Measurements from ENCODE around the gene PM20D2. TPM values are rescaled to one million over a fixed set of nuclear protein-coding genes. Genes with fewer than 3 reads are reported as not detected.

Gene PM20D2
- total RNA-seq, 2 experiments from 2014 or later: 18.9 to 20.6 TPM

DNA sequence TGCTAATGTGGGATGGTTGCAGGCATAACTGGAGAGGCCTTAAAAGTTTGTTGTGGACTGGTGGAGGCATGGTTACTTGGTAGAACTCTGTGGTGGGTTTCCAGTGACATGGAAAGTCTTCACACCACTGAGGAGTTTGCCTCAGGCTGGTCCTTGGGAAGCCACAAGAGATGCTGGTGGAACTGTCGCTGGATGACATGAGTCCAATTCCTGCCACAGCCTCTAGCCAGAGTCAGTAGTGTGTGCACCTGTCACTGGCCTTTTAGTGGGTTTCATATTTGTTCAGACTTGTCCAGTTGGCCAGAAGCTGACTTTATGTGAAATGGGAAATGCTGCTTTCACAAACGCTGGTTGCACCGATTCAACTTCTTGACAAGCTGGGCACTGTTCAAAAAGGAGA is 14.3 kb upstream of the PM20D2 start:
- Mint-ChIP-seq H3K4me1 (no peaks in the 10 kb centered on the region), H3K4me3 (no peak overlapping the region), H3K9me3 (peaks cover 2% of the 10 kb centered on the region), H3K27ac (no peak overlapping the region), H3K36me3 (no peaks in the 10 kb centered on the region), H3K27me3 (peaks cover 2% of the 10 kb centered on the region)
- POLR2A ChIA-PET: no interaction called here
- DNase-seq (no peak), ATAC-seq (ENCODE audit: low read depth) (no peak)

DNA sequence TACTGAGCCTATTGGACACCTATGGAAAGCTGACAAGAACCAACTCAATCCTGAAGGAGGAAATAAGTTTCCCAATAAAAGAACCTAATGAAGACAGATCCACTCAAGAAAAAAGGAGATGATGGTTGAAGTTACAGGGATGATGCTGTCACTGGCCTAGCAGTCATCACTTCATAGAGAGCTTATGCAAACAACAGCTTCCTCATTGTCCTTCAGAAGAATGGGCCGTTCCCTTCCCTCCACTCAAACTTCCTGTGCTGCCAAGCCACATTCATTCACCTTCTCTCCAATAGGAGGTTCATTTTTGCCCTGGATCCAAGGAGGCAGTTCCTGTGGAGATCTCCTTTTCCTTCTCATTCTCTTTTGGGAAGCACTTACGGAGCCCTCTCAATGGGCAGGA is 13.8 kb upstream of the PM20D2 start:
- Mint-ChIP-seq H3K36me3 (no peaks in the 10 kb centered on the region), H3K9me3 (peaks cover 2% of the 10 kb centered on the region), H3K4me1 (no peaks in the 10 kb centered on the region), H3K4me3 (no peak overlapping the region), H3K27ac (no peak overlapping the region), H3K27me3 (peaks cover 2% of the 10 kb centered on the region)
- POLR2A ChIA-PET: no interaction called here
- ATAC-seq (ENCODE audit: low read depth): no peak
- no peak for DNase-seq

DNA sequence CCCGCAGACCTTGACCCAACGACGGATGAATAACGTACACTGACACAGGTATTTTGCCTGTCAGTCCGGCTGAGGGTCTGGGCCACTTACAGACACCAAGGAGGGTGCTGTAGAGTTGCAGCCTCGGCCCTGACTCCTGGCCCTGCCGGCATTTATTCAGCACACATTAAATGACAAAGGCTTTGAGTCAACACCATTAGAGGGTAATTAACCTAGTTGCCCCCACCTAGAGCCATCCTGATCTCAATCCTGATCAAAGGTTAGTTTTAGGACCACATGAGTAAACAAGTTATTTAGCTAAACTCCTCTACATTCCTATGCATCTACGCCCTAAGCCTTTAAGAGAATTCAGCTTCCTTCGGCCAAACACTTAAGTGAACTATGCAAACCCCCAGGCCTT is 11.9 kb upstream of the PM20D2 start:
- H3K9me3 Mint-ChIP-seq: no peaks in the 10 kb centered on the region
- H3K36me3 Mint-ChIP-seq: no peaks in the 10 kb centered on the region
- POLR2A ChIA-PET: no interaction called here
- no peaks in the 10 kb centered on the region for H3K4me1 Mint-ChIP-seq
- H3K4me3 Mint-ChIP-seq: no peak overlapping the region
- H3K27me3 Mint-ChIP-seq: peaks cover 2% of the 10 kb centered on the region
- no peak overlapping the region for H3K27ac Mint-ChIP-seq
- no peak for DNase-seq
- ATAC-seq (ENCODE audit: low read depth): no peak

DNA sequence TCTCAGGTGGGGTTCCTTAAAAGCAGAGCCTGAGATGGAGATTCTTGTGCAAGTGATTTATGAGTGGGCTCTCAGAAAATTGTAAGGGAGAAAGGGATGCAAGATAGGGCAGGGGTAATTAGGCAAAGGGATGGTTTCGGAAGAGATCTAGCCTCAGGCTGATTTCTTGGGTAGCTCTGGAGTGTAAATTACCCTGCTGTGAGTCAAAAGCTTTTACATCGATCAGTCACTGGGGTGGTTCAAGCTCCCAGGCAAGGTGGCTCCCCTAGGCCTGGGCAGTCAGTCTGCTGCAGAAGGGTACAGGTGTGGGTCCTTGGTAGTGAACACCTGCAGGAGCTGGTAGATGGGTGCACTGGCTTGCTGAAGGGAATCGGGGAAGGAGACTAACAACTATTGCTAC is 11.1 kb upstream of the PM20D2 start:
- POLR2A ChIA-PET: no interaction called here
- DNase-seq: no peak
- peaks cover 2% of the 10 kb centered on the region for H3K27me3 Mint-ChIP-seq
- no peaks in the 10 kb centered on the region for H3K36me3 Mint-ChIP-seq
- no peak for ATAC-seq (ENCODE audit: low read depth)
- no peak overlapping the region for H3K27ac Mint-ChIP-seq
- no peak overlapping the region for H3K4me3 Mint-ChIP-seq
- no peaks in the 10 kb centered on the region for H3K9me3 Mint-ChIP-seq
- no peaks in the 10 kb centered on the region for H3K4me1 Mint-ChIP-seq

DNA sequence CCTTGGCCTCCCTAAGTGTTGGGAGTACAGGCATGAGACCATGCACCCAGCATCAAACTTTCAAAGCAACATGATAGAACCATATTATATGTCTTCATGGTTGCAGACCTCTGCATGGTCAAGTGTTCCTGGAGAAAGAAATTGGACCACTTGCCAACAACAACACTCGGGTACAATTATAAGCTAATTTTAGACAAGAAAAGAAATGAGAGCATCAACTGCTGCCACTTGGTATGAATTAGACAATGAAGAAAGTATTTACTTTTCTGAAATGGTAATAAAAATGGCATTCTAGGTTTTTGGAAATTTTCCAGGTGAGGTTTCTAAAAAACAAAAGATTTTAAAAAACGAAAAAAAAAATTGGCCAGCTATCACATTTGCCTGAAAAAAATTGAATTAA is 7.7 kb upstream of the PM20D2 start:
- POLR2A ChIA-PET: no interaction called here
- Mint-ChIP-seq H3K27ac (no peak overlapping the region), H3K36me3 (no peaks in the 10 kb centered on the region), H3K27me3 (peaks cover 6% of the 10 kb centered on the region), H3K9me3 (no peaks in the 10 kb centered on the region), H3K4me3 (no peak overlapping the region), H3K4me1 (no peaks in the 10 kb centered on the region)
- no peak for ATAC-seq (ENCODE audit: low read depth)
- DNase-seq: no peak

DNA sequence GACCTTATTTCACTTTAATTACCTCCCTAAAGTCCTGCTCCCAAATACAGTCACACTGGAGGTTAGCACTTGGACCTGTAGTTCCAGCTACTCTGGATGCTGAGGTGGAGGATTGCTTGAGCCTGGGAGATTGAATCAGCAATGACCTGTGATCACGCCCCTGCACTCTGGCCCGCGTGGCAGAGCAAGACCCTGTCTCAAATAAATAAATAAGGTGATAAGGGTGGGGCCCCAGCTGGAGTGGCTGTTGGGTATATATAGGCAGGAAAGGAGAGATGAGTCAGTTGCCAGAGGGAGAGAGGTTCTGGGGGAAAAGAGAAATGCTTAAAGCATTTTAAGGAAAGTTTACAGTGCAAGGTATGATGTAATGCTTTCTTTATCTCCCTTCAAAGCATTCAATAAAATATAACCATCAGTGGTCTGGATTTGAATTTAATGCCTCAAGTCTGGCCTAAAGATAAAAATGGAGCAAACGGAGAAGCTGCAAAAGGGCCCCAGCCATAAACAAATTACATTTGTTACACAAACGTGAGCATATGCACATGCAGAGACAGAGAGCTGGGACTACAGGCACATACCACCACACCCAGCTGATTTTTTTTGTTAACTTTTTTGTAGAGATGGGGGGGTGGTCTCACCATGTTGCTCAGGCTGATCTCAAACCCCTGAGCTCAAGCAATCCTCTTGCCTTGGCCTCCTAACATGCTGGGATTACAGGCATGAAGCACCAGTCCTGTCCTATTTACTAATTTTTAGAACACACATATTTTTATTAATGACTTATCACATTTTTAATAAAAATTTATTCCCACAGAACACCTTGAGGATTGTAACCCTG is 6.1 kb upstream of the PM20D2 start:
- no peaks in the 10 kb centered on the region for H3K9me3 Mint-ChIP-seq
- no peak overlapping the region for H3K27ac Mint-ChIP-seq
- POLR2A ChIA-PET: no interaction called here
- no peaks in the 10 kb centered on the region for H3K36me3 Mint-ChIP-seq
- peaks cover 4% of the 10 kb centered on the region for H3K4me1 Mint-ChIP-seq
- ATAC-seq (ENCODE audit: low read depth) (no peak), DNase-seq (no peak)
- peaks cover 6% of the 10 kb centered on the region for H3K27me3 Mint-ChIP-seq
- H3K4me3 Mint-ChIP-seq: no peak overlapping the region

DNA sequence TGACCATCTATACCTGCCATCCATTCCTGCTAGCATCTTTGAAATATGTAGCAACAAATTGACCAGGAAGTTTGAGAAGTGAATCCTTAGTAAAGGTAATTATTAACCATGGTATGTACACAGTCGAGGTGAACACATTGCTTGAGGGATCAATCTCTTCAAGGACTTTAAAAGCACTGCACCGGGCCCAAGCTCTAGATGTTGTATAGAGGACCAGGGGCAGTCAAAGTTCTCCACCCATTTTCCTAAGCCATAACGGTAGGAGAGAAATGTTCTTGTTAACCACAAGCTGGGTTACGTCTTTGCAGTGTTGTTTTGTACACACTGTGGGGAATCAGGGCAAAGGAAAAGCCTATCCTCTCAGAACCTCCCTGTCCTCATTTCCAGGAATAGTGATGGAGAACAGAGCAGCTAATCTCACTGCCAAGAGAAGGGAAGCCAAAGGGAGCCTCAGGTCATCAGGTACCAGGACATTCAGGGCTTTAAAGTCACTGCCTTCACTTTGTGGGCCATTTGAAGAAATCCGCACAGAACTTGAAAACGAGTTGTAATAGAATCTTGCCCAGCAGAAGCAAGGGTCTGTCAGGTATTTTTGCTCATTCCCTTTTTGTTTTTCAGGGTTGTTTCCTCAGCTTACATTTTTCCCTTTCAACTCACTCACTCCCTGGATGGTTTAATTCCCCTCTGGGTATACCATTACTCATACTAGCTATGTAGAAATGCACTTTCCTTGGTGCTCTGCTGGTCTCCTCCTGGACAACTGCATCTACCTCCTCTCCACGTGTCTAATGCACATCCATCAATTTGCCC is 5.3 kb upstream of the PM20D2 start:
- H3K9me3 Mint-ChIP-seq: no peaks in the 10 kb centered on the region
- no peak overlapping the region for H3K27ac Mint-ChIP-seq
- DNase-seq (no peak), ATAC-seq (ENCODE audit: low read depth) (no peak)
- POLR2A ChIA-PET: no interaction called here
- peaks cover 6% of the 10 kb centered on the region for H3K27me3 Mint-ChIP-seq
- H3K4me1 Mint-ChIP-seq: peaks cover 6% of the 10 kb centered on the region
- H3K36me3 Mint-ChIP-seq: no peaks in the 10 kb centered on the region
- H3K4me3 Mint-ChIP-seq: no peak overlapping the region

DNA sequence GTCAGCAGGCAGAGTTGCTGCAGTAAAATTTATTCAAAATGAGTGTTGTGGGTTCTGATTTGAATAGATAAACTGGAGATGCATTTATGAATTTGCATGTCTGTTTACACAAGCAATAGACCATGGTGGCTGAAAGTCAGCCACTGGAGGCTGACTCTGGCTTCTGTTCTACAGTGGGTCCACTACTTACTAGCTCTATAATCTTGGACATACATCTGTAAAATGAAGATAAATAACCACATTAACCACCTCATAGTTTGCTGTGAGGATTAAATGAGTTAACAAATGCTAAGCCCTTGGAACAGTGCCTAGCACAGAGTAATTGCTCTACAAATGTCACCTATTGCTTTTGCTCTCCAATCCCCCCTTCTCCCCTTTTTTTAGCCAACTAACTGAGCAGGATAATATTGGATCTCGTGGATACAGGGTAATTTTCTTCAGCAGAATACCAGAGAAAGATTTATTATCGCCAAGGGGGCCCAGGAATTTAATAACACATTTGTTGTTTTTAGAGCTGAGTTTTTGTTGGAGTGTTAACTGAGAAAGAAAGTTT is 1.4 kb upstream of the PM20D2 start:
- DNase-seq (no peak), ATAC-seq (ENCODE audit: low read depth) (no peak)
- POLR2A ChIA-PET: interaction anchor here (2.5 to 5.0 kb wide), 2 partner anchors 27 to 64 kb away, joined by 7 to 103 read pairs; partner anchors contain the start of genes PNRC1 and SRSF12
- Mint-ChIP-seq H3K27ac (peak overlapping the region; percentile 55), H3K4me1 (peaks cover 27% of the 10 kb centered on the region), H3K4me3 (no peak overlapping the region), H3K36me3 (peaks cover 12% of the 10 kb centered on the region), H3K27me3 (peaks cover 6% of the 10 kb centered on the region), H3K9me3 (no peaks in the 10 kb centered on the region)

DNA sequence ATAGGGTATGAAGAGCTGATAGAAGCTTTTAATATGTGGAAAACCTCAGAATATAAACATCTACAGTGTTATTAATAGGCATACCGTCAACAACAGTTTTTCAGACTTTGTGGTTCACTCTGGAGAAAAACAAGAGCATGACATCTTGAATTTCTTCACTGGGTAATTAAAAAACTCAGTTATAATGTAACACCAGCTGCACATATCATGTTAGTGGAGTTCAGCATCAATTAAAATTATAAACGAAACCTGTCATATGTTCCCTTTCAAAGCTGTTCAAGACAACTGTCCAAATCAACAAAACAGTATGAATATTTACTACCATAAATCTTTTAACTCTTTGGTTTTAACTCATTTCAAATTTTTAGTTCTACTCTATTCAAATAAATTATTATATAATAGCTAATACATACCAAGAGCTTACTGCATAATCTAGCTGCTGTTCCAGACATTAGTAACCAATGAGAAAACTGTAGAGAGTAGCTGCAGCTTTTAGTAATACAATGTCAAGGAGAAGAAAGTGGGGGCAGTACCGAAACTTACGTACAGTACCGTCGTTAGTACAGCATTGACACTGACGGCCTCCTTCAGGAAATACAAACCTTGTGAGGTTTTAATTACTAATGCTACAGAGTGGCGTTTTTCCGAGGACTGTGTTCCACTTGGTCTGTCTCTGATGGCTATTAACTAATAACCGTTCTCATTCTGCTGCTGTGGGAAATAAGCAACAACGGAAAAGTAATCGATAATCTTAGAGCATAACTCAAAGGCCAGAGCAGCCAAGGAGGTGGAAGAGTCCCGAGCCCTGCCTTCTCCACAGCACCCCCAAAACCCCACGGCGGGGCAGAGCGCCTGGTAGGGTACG is 532 bp upstream of the PM20D2 start:
- peak overlapping the region; percentile 97 for H3K27ac Mint-ChIP-seq
- ATAC-seq (ENCODE audit: low read depth): peak; percentile 68
- DNase-seq: no peak
- peaks cover 6% of the 10 kb centered on the region for H3K27me3 Mint-ChIP-seq
- peak overlapping the region; percentile 91 for H3K4me3 Mint-ChIP-seq
- H3K36me3 Mint-ChIP-seq: peaks cover 19% of the 10 kb centered on the region
- POLR2A ChIA-PET: interaction anchor here (0.5 to 5.0 kb wide), 10 partner anchors 10 to 684 kb away, joined by 3 to 103 read pairs (median 6); partner anchors contain the start of genes PNRC1 and SRSF12
- H3K9me3 Mint-ChIP-seq: no peaks in the 10 kb centered on the region
- H3K4me1 Mint-ChIP-seq: peaks cover 34% of the 10 kb centered on the region

DNA sequence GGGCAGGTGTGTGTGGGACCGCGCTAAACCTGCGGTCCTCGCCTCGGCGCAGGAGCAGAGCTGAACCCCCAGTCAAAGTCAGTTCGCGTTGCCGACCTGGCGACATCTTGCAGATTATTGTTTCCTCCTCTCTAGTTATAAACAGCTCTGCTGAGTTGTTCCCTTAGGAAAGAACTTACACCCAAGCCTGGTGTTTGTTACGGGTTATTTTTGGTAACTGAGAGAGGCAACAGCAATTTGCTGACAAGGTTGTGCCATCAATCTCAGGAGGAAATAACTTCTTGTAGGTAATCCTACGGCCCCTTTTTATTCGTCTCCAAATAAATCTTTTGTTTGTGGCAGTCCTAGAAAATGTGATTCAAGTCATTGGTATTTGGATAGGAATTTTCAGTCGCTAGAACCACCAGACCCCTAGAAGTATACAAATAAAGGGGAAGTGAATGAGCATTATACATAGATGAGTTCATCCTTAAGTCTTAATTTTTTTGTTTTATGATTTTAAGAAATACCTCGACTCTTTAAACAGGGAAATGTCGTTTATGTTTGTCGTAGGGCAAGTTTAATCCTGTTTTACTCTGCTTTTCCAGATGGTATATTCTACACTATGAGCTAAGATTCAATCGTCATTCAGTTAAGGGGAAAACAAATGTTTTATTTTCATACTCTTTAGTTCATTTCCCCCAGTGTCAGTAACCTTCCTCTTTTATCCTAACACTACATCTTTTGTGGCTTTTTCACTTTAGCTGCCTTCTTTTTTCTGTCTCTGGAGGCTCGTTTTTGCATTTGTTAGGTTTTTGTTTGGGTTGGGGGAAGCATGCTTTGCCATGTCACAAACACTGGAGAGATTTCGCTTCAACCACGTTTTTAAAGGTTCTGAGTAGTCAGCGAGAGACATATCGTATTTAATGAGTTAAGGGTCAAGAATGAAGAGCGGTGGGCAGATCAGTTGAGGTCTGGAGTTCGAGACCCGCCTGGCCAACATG is 1.2 kb downstream of the PM20D2 start:
- peaks cover 38% of the 10 kb centered on the region for H3K4me1 Mint-ChIP-seq
- peaks cover 21% of the 10 kb centered on the region for H3K36me3 Mint-ChIP-seq
- DNase-seq: no peak
- peak overlapping the region; percentile 76 for H3K27ac Mint-ChIP-seq
- POLR2A ChIA-PET: interaction anchor here (0.6 to 5.0 kb wide), 11 partner anchors 8 to 519 kb away, joined by 3 to 103 read pairs (median 3); partner anchors contain the start of gene PNRC1
- no peaks in the 10 kb centered on the region for H3K9me3 Mint-ChIP-seq
- no peak for ATAC-seq (ENCODE audit: low read depth)
- H3K4me3 Mint-ChIP-seq: peak overlapping the region; percentile 84
- H3K27me3 Mint-ChIP-seq: peaks cover 6% of the 10 kb centered on the region

DNA sequence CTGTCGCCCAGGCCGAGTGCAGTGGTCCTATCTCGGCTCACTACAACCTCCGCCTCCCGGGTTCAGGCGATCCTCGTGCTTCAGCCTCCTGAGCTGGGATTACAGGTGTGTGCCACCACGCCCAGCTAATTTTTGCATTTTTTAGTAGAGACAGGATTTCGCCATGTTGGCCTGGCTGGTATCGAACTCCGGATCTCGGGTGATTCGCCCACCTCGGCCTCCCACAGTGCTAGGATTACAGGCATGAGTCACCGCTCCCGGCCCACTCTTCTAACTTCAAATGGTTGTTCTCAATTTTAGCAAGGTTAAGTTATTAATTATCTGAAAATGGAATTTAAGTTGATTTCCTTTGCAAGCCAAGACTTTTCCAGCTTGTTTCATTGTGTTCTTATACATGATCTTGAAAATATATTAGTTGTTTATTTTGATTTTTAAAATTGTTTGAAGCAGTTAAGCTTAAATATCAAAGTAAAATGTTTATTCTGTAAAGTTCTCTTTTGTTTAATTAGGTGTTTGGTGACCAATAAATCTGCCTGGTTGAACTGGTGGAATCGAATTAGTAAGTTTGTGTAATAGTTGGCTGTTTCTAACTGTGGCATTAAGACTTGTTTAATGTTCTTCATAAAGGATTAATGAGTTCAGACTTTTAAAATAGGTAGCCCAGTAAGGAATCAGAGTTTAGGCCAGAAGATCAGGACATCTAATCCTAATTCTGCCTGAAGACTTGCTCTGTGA is 2.3 kb downstream of the PM20D2 start:
- H3K9me3 Mint-ChIP-seq: no peaks in the 10 kb centered on the region
- ATAC-seq (ENCODE audit: low read depth) (no peak), DNase-seq (no peak)
- peak overlapping the region; percentile 55 for H3K4me3 Mint-ChIP-seq
- POLR2A ChIA-PET: interaction anchor here (0.5 to 5.0 kb wide), 4 partner anchors 67 to 195 kb away, joined by 3 to 103 read pairs (median 6); partner anchors contain the start of gene PNRC1
- peaks cover 21% of the 10 kb centered on the region for H3K36me3 Mint-ChIP-seq
- no peak overlapping the region for H3K27ac Mint-ChIP-seq
- peaks cover 2% of the 10 kb centered on the region for H3K27me3 Mint-ChIP-seq
- H3K4me1 Mint-ChIP-seq: peaks cover 38% of the 10 kb centered on the region
